Fibroblast of villous mesenchyme (primary cell): ENCODE data around the gene CYSLTR2. TPM values are rescaled to one million over a fixed set of nuclear protein-coding genes. Genes with fewer than 3 reads are reported as not detected.

Source experiments
- DNase-seq: peaks from one replicate; pipeline ENCODE4 v3.0.0-alpha.2; 2010; ENCODE audit warnings: low read depth
- H3K4me3 ChIP-seq: 2 replicates; pipeline ENCODE4 v1.5.1; 2011; ENCODE audit warnings: low read depth, mild to moderate bottlenecking, low read length
- CTCF ChIP-seq: IDR thresholded peaks from 2 replicates; pipeline ENCODE4 v1.5.1; 2012; ENCODE audit warnings: low read depth, mild to moderate bottlenecking, low read length; ENCODE audit not compliant: insufficient read depth
- total RNA-seq: library from RNA; depleted of rRNA; stranded (reverse); fragments of >200 nt; gene quantifications from 2 replicates; pipeline ENCODE4 v1.2.3, GENCODE V29; 2012

The CYSLTR2 gene
- total RNA-seq, 1 donor: not detected

- no peak for TF ChIP-seq CTCF
- H3K4me3 ChIP-seq: no peak overlapping the region
- DNase-seq: no peak
Observed at GRCh38 chr13:48728226-48728625, 74.5 kb downstream of the CYSLTR2 start.

GRCh38 chr13:48728876-48729275 is 75.1 kb downstream of the CYSLTR2 start:
- DNase-seq: no peak
- H3K4me3 ChIP-seq: no peak overlapping the region
- no peak for TF ChIP-seq CTCF

- no peak for TF ChIP-seq CTCF
- no peak overlapping the region for H3K4me3 ChIP-seq
- no peak for DNase-seq
Observed at GRCh38 chr13:48729856-48730255, 76.1 kb downstream of the CYSLTR2 start.

- no peak overlapping the region for H3K4me3 ChIP-seq
- TF ChIP-seq CTCF: no peak
- DNase-seq: peak; percentile 74
Observed at GRCh38 chr13:48731001-48731658, 77.4 kb downstream of the CYSLTR2 start.

- H3K4me3 ChIP-seq: no peak overlapping the region
- peak; percentile 70 for TF ChIP-seq CTCF
- peak; percentile 42 for DNase-seq
Observed at GRCh38 chr13:48731957-48732569, 78.3 kb downstream of the CYSLTR2 start.

GRCh38 chr13:48733739-48734335 is 80.1 kb downstream of the CYSLTR2 start:
- no peak overlapping the region for H3K4me3 ChIP-seq
- no peak for TF ChIP-seq CTCF
- no peak for DNase-seq
